NCI-H510A treated with DMSO at 0.1 percent for 48 hours (cell line): ENCODE data around the gene LRMDA.
"Not testable (repeated sequence)": the region's sequence is repeated elsewhere in the genome, so short reads cannot be mapped to it uniquely, and the experiment has no call there.

ENCODE experiments used
- DNase-seq: peaks from one replicate; lab custom pipeline; 2025; lab: John Stamatoyannopoulos, UW

Gene LRMDA

DNA sequence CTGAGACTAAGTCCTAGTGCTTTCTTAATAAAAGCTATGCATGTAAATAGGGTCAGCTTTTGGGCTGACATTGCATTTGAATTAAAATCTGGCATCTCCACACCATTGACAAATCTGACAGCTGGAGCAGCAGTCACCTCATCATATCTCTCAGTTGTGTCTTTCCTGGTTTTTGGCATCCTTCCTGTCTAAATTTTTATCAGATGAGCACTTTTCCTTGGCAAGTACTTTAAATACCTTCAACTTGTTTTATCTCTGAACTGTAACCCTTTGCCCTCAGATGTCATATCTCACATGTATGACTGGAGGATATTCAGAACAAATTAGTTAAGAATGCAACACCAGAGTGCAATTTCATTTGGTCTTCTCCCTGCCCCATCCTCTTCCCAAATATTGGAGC lies 1066.2 kb downstream of the LRMDA start:
- no peak for DNase-seq

DNA sequence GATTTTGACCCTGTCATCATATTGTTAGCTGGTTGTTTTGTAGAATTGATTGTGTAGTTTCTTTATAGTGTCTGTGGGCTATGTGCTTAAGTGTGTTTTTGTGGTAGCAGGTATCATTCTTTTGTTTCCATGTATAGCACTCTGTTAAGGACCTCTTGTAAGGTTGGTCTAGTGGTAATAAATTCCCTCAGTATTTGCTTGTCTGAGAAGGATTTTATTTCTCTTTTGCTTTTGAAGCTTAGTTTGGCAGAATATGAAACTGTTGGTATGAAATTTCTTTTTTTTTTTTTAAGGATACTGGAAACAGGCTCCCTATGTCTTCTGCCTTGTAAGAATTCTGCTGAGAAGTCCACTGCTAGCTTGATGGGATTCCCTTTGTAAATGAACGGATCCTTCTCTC lies 1073.4 kb downstream of the LRMDA start:
- DNase-seq, result no peak

DNA sequence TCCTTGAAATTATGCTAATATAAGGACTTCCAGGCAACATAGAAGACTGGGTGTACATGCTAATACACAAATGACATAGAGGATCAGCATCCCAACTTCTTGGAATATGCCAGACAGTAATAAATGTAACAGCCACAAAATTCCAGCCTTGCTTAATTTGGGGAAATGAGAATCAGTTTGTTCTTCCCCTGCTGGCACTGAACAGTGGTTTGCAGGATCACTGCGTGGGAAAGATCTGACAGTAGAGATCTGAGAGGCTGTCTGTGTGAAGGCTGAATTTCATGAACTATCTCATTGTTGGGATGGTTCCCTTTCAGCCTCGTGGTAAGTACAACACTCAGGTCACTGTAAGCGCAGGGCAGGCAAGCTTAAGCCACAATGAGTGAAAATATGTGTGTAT lies 1078.0 kb downstream of the LRMDA start:
- no peak for DNase-seq

DNA sequence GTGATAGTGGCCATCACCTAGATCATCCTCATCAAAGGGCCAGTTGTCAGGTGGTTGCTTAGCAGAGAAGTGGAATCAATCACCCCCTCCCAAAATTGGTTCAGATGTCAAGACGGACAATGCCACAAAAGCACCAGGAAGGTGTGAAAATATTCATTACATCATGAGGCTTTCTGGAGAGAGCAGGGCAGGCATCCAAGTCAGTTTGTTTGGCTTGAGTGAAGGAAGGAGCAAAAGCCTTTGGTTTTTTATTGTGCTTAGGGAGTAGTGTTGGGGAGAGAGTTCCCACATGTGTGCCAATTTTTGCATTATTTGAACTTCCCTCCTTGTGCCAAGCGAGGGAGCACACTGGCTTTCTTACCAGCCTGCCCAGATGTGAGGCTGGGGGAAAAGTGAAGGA lies 1082.9 kb downstream of the LRMDA start:
- no peak for DNase-seq

DNA sequence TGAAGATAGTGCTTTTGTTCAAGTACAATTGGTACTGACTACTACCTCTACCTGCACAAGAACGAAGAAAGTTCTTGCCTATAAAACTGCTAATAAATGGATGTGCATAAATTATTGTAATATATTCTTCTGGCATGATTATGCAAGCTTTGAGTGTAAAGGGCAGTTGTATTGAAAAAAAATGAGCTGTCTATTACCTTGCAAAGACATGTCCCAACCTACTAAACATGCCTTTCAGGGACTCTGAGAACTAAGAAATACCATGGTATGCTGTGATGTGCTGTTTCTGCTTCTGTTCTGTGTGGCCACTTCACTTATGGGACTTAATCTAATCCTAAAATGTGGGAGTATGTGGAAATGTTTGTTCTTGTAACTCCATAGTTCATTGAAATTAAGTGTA lies 1083.4 kb downstream of the LRMDA start:
- DNase-seq, result no peak

DNA sequence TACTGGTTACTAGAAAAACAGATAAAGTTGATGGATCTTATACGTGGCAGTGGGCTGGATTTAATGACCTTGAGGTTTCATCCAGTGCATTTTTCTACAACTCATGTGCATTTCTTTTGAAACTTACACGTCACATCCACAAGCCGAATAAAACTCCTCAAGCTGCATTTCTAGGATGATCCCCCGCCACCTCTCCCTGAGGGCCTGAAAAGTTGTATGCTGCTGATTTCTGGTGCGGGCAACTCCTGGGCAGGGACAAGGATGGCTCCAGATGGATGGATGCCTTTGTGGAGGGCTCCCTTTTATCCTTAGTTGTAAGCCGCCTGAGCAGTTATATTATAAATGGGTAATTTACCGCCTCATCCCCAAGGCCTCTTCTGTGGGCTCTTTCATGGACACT lies 1091.1 kb downstream of the LRMDA start:
- no peak for DNase-seq

DNA sequence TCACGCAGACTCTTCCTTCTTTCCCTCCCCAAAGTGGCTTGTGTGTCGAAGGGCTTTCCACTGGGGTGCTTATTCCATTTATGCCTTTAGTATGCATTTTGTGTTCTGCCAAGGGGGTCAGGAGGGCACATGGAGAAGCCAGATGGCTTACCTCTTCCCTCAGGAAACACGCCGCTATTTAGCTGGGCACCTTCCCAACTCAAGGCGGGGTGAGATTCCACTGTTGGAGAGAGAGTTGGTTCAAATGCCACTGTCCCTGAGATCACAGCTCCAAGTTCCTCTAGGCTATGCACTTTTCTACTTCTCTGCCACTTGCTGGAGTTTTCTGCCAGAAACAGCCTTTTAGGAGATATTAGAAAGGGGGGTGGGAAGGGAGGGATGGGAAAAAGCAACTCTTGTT lies 1091.8 kb downstream of the LRMDA start:
- DNase-seq, result no peak

DNA sequence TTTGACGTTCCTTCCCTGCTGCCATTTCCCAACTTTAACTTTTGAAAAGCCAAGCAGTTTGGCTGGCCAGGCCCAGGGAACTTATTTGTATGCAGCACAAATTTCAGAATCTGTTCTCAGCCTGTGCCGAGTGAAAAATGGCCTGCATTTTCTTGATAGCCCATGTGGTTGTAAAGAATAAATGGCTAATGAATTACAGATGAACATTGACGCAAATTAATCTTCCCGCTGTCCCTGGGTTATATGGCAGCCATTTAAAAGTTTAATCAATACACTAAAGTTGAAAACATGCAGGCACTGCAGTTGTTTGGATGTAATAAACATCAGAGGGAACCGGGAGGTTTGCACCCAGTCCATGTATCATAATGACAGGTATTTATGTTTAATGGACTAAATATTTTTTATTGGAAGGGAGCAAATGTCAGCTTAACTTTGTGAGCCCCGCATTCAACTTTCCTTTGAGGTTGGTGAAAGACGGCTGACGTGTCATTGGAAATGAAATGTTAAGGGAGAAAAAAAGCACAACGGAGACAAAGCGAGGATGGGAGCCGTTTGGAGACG lies 1092.4 kb downstream of the LRMDA start:
- no peak for DNase-seq

DNA sequence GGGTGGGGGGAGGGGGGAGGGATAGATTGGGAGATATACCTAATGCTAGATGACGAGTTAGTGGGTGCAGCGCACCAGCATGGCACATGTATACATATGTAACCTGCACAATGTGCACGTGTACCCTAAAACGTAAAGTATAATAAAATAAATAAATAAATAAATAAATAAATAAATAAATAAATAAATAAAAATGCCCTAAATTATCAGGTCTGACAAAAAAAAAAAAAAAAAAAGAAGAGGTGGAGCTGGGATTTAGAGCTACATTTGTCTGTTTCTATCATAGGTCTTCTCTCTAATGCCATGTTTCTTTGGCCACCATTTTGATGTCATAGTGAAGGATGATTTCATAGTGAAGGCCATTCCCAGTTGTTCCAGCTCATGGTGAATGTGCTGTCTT lies 1095.4 kb downstream of the LRMDA start:
- DNase-seq, result not testable (repeated sequence)

DNA sequence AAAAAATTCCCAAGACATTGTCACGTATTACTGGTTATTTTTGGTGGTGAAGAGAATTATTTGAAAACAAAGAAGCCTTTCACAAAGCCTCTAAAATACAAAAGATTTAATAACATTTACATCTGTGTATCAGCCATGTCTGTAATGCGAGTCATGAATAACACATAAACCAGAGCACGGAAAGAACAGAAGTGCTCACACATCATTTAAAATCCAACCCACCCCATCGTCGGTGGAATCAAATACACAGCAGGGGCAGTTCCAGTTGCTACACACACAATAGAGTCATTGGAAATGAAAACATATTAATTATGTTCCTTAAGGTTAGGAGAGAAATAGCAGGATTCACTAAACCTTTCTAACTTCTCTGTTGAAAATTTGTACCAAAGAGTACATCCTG lies 1108.9 kb downstream of the LRMDA start:
- no peak for DNase-seq

DNA sequence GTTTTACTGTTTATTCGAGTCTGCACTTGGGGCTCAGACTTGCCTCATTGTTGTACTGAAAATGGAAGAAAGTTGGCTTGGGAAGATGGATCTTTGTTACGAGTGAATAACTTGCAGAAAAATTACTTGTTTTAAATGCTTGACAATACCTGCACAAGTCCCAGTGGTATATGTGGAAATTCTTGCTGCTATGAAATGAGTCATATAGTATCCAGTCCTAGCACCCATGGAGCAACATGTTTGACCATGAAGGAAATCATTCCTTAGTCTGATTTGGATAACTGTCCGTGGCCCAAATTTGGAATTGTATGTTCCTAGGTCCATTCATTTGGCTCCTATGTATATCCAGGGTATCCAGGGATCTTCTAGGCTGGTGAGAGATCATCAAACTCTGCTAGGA lies 1109.4 kb downstream of the LRMDA start:
- no peak for DNase-seq

DNA sequence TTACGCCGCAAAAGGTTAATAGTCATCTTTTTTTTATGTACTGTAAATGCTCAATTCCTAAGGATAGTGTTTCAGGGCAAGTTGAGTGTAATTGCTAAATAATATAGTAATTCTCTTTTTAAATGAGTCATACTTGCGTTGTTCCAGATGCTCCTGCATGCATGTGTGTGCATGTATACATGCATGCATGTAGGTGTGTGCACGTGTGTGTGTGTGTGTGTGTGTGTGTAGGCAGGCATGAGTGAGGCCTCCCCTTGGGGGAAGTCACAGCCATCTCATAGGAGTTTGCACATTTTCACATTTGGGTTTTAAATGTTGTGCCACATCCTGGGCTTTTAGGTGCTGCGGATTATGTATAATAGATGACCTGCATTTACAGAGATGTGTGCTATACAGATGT lies 1110.4 kb downstream of the LRMDA start:
- no peak for DNase-seq

DNA sequence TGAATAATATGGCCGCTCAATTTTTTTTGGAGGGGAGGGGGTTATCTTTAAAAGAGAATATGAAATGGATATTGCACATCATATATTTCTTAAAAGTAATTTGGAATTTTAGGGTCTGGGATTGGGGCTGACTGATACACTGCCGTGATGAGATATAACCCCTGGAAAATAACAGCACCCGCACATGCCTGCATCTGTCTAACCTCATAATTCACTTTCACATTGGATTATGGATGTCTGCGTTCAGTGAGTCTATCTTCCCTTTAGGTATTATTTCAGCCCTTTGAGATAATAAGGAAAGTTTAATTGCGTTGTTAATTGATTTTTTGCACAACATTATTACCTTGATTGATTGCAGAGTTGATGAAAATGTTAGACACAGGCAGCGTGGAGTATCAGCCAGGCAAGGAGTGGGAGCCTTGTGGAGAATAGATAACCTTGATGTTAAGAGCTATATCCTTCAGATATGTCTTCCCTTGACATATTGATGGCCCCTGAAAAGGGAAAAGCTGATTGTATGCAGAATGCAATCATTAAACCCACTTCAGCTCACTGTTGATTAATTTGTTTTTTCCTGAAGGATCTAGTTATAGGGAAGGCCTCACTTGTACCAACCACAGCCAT lies 1111.0 kb downstream of the LRMDA start:
- DNase-seq, result no peak

DNA sequence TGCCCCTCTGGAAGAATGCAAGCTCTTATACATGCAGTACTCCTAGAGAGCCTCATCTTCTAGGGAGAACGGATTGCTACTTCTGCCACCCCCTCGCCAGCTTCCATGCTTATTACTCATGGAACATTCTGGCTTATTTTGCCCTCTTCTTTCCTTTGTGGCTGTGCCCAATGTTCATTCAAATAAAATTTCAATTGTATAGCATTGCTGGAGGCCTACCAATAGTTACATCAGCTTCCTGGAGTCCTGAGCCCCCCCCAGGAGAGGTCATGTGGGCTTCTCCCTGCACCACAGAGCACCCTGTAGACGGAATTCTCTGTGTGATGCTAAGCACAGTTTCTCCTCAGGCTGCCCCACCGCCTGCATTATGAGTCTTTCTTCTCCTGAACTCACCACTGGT lies 1112.2 kb downstream of the LRMDA start:
- DNase-seq, result no peak

DNA sequence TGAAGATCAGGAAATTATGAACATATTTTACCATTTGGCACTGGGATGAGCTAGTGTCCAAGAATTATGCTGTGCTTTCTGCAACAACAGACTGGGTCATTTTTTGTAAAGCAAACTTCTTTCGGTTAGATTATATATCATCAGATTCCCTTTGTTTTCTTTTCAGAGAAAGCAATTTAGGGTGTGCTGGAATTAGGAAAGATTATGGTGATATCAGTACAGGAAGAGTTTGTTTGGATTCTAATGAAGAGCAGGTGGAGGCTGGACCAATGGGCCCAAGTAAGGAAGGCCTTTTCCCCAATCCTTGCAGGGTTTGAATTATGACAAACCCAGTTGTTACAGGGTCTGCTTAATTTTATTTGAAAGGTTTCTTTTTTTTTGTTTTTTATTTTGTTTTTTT lies 1113.4 kb downstream of the LRMDA start:
- no peak for DNase-seq

DNA sequence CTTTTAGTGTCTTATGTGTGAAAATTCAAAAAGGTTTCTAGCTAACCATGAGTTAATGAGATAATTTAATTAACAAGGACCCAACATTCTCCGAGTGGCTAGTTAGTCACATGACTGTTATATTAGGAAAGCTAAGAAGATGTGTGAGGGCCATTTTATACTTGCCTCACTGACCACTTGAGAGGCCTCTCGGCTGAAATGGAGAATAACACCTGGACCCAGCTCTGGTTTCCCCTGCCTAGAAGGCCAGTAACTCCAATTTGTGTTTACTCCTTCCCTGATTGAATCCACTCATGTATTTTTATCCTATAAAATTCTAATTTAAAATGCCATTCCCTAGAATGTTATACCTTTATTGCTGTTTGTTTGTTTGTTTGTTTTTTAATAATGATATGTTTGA lies 1115.0 kb downstream of the LRMDA start:
- peak; percentile 53 for DNase-seq

DNA sequence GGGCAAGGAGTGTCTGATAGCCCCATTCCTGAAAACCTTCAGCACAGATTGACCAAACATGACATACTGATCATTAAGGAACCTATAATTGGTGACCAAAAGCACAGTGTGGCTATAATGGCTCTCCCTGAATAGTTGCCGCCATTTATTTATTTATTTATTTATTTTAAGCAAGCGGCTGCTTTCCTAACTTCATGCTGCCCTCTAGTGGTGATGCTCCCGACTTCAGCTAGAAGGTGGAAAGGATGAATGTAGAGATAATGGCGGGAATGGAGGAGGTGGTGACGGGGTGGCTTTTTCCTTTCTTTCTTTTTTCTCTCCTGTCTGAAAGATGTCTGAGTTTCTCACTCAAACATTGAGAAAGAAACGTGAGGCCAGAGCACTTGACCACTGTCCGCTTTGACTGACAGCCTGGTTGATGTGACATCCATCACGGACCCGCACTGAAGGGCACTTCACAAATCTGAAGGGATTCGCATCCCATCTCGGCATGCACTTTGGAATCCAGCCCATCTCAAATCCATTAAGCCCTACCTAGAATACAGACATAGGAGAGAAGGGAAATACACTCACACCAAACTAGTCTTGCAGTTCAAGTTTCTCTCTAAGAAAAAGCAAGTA lies 1116.0 kb downstream of the LRMDA start:
- peak; percentile 95 for DNase-seq

DNA sequence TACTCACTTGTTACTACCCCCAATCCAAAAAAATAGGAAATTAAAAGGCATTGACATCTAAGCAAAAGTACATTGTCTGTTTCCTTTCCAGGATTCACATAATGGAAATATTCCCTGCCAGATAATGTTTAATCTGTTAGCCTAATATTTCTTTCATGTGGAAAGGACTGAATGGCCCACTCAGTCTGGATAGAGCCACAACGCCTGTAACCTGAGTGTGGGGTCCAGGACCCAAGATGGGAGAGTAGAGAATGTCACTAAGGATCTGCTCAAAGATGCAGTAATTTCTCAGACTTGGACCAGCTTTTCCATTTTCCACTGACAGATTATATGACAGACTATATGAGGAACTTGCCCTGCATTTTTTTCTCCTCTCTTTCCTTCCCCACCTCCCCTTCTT lies 1117.3 kb downstream of the LRMDA start:
- DNase-seq, result no peak

DNA sequence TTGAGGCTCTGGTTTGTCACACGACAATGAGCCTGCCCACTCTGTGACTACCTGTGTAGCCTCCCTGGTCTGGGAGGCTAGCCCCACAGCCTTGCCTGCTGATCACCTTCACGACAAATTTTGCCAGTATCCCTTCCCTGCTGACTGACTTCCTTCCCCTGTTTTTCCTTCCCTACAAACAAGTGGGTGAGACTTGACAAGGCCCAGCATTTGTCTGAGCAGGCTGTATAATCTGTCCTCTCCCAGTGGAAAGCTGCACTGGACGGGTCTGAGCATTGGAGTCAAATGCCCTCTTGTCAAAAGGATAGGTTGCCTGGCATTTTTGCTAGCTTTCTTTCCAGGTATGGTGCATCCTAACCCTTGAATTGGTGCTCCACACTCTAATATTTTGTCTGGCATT lies 1117.7 kb downstream of the LRMDA start:
- no peak for DNase-seq

DNA sequence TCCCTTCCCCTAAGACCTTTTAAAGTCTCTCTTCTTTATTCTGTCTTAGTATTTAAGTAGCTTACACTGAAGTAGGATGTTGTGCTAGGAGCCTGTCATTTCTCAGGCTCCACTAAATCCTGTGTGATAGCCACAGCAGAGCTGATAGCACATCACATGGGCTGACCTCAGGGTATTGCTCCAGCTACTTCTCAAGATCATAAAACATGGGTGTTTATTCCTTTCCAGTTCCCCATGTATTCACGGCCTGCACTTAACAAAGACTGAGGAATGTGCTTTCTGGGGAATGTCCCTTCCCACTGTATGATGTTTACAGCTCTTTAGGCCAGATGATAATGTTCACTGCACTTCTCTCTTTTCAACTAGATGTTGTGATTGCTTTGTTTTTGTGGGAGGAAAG lies 1119.4 kb downstream of the LRMDA start:
- no peak for DNase-seq

DNA sequence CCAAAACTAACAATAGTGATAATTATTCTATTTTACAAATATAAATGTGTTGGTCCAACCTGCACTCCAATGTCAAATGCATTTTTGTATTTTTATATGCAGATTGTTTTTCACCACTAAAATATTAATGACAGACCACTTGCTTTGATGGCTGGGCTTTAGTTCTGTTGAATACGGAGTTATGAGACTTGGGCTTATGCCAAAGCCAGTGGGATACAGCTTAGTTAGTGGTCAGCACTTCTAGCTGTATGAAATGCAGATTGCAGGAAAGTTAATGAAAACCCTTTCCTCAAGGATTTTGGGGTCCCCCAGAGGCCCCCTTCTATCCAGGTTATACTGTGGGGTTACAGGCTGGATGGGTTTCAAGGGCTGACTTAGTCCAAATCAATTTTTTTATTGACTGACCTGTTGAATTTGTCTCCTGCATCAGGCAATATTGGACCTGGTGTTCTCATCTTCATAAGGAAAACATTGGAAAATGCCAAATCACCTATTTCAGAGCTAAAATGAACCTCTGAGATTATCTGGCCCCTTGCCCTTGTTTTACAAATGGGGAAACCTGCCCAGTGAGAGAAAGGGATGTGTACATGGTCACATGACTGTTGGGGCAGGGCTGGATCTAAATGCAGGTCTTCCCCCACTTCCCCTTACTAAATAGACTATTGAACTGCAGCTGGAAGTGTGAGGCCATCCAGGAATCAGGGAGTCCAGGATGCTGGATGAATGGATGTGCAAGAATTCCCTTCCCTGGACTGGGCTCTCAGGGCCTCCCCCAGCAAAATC lies 1120.9 kb downstream of the LRMDA start:
- DNase-seq, result no peak

DNA sequence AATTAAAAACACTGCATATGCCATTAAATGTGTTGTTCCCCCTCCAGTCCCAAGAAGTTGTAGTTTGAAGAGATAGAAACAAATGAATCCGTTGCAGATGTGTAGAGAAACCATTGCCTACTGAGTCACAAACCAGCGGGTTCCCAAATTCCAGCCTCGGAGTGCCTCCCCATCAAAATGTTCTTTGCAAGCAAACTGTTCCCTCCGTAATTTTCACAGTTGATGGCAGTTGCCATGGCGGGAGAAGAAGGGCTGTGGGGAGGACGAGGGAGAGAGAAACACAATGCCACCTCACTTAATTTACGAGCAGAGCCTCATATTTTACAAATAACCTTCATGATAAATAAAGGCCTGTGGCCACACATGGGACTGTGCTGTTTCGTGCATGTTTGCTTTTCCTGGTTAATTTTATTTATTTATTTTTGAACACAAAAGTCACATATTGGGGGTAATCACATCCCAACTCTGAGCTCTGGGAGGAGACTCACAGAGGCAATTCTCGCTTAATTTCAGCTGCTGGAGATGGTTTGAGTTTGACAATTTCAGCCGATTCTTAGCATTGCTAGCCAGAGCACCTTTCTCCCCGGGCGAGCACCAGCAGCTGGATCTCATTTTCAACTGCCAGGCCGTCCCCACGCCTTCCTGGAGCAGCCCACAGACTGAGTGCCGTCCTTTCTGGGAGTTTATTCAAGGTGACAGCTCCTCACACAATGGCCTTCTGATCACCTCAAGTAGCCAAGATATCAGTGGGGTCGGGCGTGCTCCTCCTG lies 1122.0 kb downstream of the LRMDA start:
- no peak for DNase-seq

DNA sequence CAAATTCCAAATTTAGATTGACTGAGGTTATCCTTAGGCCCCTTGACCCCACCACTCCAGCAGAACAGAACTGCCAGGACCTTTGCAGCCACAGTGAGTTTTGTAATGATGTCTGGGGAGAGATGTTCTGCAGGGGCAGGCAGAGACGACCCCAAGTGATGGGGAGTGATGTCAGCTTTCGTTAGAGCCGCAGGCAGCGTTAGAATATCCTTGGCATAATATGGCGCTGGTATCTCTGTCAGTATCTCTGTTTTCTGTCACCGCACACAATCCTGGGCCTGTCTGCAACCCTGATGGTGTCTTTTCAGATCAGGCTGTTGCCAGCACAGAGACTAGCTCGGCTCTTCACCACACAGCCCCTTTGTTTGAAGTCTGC lies 1122.6 kb downstream of the LRMDA start:
- DNase-seq, result no peak
